IMR-90 (cell line): ENCODE results near the gene UBR1.

ENCODE experiments used
- BHLHE40 ChIP-seq: fragments of 150-350 bp; IDR thresholded peaks from 2 replicates; pipeline ENCODE4 v1.6.1; 2016; ENCODE audit warnings: mild to moderate bottlenecking, low read depth, low read length
- CEBPB ChIP-seq: IDR thresholded peaks from 2 replicates; pipeline ENCODE4 v1.6.1; 2012; ENCODE audit warnings: low read depth, low read length, improper control_type of control experiment
- CTCF ChIP-seq: conservative IDR thresholded peaks from 2 replicates; pipeline ENCODE4 v1.5.1; 2012; ENCODE audit warnings: mild to moderate bottlenecking, low read depth, low read length, improper control_type of control experiment
- FOS ChIP-seq: fragments of 150-350 bp; IDR thresholded peaks from 2 replicates; pipeline ENCODE4 v1.6.1; 2016; ENCODE audit warnings: low read depth, low read length
- RAD21 ChIP-seq: IDR thresholded peaks from 2 replicates; pipeline ENCODE4 v1.6.1; 2012; ENCODE audit warnings: low read length, improper control_type of control experiment
- RCOR1 ChIP-seq: IDR thresholded peaks from 2 replicates; pipeline ENCODE4 v1.6.1; 2012; ENCODE audit warnings: mild to moderate bottlenecking, low read length, improper control_type of control experiment; ENCODE audit not compliant: insufficient replicate concordance
- USF2 ChIP-seq: fragments of 150-350 bp; IDR thresholded peaks from 2 replicates; pipeline ENCODE4 v1.6.1; 2017; ENCODE audit warnings: mild to moderate bottlenecking, antibody characterized with exemption, low read length, low read depth

- no peak for TF ChIP-seq CTCF
- TF ChIP-seq RAD21 = no peak
- TF ChIP-seq CEBPB = no peak
- no peak for TF ChIP-seq USF2
- no peak for TF ChIP-seq FOS
- no peak for TF ChIP-seq BHLHE40
- TF ChIP-seq RCOR1 = no peak
Observed at GRCh38 chr15:42919308-42919707, 186.5 kb downstream of the UBR1 start.
